Cardiac muscle cell (in vitro differentiated cells and primary cell): ENCODE results near the gene KIAA1191. TPM values are rescaled to one million over a fixed set of nuclear protein-coding genes. Genes with fewer than 3 reads are reported as not detected.

ENCODE experiments used
- DNase-seq, 2 donors: peaks; one replicate each; pipeline versions ENCODE4 v3.0.0 to v3.0.0-alpha.2; 2010 to 2017; ENCODE audit warnings: low read depth in 1 of 2, low spot score in 1 of 2
- H3K27ac ChIP-seq: fragments of 200-600 bp; sonication (generic); 2 replicates; pipeline ENCODE4 v1.5.1; 2016
- H3K27me3 ChIP-seq: fragments of 200-600 bp; sonication (generic); 2 replicates; pipeline ENCODE4 v1.6.0; 2016; ENCODE audit warnings: control low read depth
- H3K36me3 ChIP-seq: fragments of 200-600 bp; sonication (generic); 2 replicates; pipeline ENCODE4 v1.5.1; 2016; ENCODE audit warnings: control low read depth
- H3K4me1 ChIP-seq: fragments of 200-600 bp; sonication (generic); 2 replicates; pipeline ENCODE4 v1.8.1; 2017; ENCODE audit warnings: low read depth, mild to moderate bottlenecking, mixed run types
- H3K4me3 ChIP-seq: fragments of 200-600 bp; sonication (generic); 2 replicates; pipeline ENCODE4 v1.5.1; 2016; ENCODE audit warnings: mild to moderate bottlenecking
- H3K9me3 ChIP-seq: fragments of 200-600 bp; sonication (generic); 2 replicates; pipeline ENCODE4 v1.5.1; 2017; ENCODE audit warnings: low read depth, mild to moderate bottlenecking, control low read depth
- CTCF ChIP-seq: IDR thresholded peaks from 2 replicates; pipeline ENCODE4 v1.5.1; 2012; ENCODE audit warnings: low read depth, mild to moderate bottlenecking, low read length
- polyA plus RNA-seq: library from polyadenylated mRNA; unstranded; fragments of >200 nt; fragmentation: Nextera tagmentation; extraction: Ambion mirVana; gene quantifications from 2 replicates; pipeline ENCODE4 v1.2.1, GENCODE V29; 2016
- total RNA-seq: library from RNA; depleted of rRNA; stranded (reverse); fragments of >200 nt; gene quantifications from 2 replicates; pipeline ENCODE4 v1.2.3, GENCODE V29; 2016

KIAA1191 gene
- total and polyA plus RNA-seq, 2 experiments from 2014 or later: 118 to 134 TPM

- Histone ChIP-seq H3K36me3 (no peaks in the 10 kb centered on the region), H3K27me3 (no peaks in the 10 kb centered on the region), H3K4me1 (no peaks in the 10 kb centered on the region), H3K9me3 (no peaks in the 10 kb centered on the region), H3K27ac (no peak overlapping the region), H3K4me3 (no peak overlapping the region)
- DNase-seq: no peak
- TF ChIP-seq CTCF: no peak
Observed at GRCh38 chr5:176407456-176408251, 46.1 kb upstream of the KIAA1191 start.

GRCh38 chr5:176406436-176407052 lies 45.0 kb upstream of the KIAA1191 start:
- Histone ChIP-seq H3K36me3 (no peaks in the 10 kb centered on the region), H3K27me3 (no peaks in the 10 kb centered on the region), H3K9me3 (no peaks in the 10 kb centered on the region), H3K4me3 (no peak overlapping the region), H3K4me1 (peaks cover 5% of the 10 kb centered on the region), H3K27ac (no peak overlapping the region)
- DNase-seq: no peak
- TF ChIP-seq CTCF: no peak

- H3K36me3 ChIP-seq: no peaks in the 10 kb centered on the region
- no peaks in the 10 kb centered on the region for H3K9me3 ChIP-seq
- DNase-seq: no peak
- peaks cover 10% of the 10 kb centered on the region for H3K4me1 ChIP-seq
- H3K27me3 ChIP-seq: no peaks in the 10 kb centered on the region
- H3K4me3 ChIP-seq: no peak overlapping the region
- TF ChIP-seq CTCF: no peak
- H3K27ac ChIP-seq: no peak overlapping the region
Observed at GRCh38 chr5:176405656-176406435, 44.3 kb upstream of the KIAA1191 start.

- no peaks in the 10 kb centered on the region for H3K36me3 ChIP-seq
- H3K9me3 ChIP-seq: no peaks in the 10 kb centered on the region
- peak overlapping the region; percentile 53 for H3K27ac ChIP-seq
- no peak for TF ChIP-seq CTCF
- no peaks in the 10 kb centered on the region for H3K27me3 ChIP-seq
- no peak overlapping the region for H3K4me3 ChIP-seq
- H3K4me1 ChIP-seq: peaks cover 12% of the 10 kb centered on the region
- DNase-seq: no peak
Observed at GRCh38 chr5:176401281-176402205, 40.0 kb upstream of the KIAA1191 start.
